Activated naive CD4-positive, alpha-beta T cell (primary cell): Measurements from ENCODE around the gene SP2.
"Not testable (repeated sequence)": the region's sequence is repeated elsewhere in the genome, so short reads cannot be mapped to it uniquely, and the experiment has no call there.

Source experiments
- DNase-seq, 4 experiments: peaks; one replicate each; lab custom pipeline; 2025; lab: John Stamatoyannopoulos, UW

Gene SP2

DNA sequence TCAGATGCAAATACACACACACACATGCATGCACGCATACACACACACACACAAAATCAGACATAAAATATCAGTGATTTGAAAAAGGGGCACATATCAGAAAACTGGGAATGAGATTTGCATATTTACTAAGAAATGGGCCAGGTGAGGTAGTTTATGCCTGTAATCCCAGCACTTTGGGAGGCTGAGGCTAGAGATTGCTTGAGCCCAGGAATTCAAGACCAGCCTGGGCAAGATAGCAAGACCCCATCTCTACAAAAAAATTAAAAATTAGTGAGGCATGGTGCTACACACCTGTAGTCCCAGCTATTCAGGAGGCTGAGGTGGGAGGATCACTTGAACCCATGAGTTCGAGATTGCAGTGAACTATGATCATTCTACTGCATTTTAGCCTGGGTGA, 23.0 kb downstream of the SP2 start:
- DNase-seq: no peak

DNA sequence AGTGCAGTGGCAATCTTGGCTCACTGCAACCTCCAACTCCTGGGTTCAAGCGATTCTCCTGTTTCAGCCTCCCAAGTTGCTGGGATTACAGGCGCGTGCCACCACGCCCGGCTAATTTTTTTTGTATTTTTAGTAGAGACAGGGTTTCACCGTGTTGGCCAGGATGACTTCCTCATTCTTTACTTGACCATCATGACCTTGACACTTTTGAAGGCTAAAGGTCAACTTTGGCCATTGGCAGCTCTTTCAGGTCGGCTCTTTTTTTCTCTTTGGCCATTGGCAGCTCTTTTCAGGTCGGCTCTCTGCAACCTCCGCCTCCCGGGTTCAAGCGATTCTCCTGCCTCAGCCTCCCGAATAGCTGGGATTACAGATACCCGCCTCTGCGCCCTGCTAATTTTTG, 23.9 kb downstream of the SP2 start:
- not testable (repeated sequence) for DNase-seq

DNA sequence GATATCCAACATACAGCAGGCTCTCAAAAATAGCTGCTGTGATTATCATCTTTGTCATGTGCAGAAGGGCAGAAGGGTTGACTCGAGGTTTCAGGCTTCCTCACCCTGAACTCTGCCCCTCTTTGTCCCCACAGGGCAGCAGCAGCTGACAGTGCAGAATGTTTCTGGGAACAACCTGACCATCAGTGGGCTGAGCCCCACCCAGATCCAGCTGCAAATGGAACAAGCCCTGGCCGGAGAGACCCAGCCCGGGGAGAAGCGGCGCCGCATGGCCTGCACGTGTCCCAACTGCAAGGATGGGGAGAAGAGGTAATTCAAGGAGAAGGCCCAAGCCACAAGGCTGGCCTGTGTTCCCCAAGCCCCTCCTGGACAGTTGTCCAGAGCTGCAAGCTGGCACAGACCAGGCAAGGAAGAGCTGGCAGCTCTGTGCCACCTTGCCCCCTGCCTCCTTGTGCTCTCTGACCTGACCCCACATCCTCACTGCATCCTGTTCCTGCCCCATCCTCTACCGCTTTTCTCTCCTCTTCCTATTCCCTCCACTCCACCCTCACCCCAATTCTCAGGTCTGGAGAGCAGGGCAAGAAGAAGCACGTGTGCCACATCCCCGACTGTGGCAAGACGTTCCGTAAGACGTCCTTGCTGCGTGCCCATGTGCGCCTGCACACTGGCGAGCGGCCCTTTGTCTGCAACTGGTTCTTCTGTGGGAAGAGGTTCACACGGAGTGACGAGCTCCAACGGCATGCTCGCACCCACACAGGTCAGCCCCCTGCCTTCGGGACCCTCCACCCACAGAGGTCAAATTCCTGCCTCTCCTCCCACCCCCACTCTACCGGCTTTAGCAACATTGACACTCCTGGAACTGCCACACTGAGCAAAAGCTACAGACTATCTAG, 29.0 kb downstream of the SP2 start:
- no peak for DNase-seq

DNA sequence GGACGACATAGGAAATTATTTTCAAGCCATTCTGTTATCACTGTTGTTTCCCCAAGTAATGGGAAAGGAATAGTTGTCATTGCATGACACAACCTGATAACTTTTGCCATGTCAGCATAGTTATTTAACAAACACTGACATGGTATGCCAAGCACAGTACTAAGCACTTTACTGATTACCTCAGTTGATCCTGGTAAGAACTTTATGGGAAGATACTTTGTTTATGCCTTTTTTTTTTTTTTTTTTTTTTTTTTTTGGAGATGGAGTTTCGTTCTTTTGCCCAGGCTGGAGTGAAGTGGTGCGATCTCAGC, 29.6 kb downstream of the SP2 start:
- DNase-seq: no peak

DNA sequence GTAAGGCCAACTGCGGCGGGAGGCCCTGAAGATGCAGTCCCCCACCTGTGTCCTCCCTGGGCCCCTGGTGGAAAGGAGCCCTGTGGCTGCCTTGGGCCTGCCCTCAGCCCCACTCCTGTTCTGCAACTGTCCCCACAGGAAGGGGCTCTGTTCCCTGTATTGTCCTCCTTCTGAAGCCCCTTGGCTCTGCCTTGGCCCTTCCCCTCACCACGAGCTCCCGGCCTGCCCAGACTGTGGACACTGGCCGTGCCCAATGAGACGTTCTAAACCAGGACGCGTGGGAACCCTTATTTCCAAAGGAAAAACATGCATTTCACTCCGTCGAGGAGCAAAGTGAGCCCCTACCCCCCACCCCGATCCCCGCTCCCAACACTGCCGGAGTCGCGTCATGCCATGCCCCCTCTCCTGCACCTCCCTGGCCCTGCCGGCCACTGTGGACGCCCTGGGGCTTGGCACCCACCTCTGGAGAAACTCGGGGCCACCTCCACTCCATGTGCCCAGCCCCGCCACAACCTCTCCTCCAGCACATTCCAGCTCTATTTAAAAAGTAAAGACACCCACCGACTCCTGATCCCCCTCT, 31.9 kb downstream of the SP2 start:
- no peak for DNase-seq

DNA sequence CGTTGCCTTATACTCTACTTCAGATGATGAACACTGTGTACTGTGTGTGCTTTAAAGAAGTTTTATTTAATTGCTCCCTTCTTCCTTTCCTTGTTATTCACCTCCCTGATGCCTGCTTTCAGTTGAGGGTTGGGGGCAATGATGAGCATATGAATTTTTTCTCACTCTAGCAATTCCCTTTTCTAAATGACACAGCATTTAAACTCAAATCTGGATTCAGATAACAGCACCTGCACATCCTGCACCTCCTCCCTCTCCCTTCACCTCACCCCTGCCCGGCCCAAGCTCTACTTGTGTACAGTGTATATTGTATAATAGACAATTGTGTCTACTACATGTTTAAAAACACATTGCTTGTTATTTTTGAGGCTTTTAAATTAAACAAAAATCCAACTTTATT, 32.4 kb downstream of the SP2 start:
- DNase-seq: no peak

DNA sequence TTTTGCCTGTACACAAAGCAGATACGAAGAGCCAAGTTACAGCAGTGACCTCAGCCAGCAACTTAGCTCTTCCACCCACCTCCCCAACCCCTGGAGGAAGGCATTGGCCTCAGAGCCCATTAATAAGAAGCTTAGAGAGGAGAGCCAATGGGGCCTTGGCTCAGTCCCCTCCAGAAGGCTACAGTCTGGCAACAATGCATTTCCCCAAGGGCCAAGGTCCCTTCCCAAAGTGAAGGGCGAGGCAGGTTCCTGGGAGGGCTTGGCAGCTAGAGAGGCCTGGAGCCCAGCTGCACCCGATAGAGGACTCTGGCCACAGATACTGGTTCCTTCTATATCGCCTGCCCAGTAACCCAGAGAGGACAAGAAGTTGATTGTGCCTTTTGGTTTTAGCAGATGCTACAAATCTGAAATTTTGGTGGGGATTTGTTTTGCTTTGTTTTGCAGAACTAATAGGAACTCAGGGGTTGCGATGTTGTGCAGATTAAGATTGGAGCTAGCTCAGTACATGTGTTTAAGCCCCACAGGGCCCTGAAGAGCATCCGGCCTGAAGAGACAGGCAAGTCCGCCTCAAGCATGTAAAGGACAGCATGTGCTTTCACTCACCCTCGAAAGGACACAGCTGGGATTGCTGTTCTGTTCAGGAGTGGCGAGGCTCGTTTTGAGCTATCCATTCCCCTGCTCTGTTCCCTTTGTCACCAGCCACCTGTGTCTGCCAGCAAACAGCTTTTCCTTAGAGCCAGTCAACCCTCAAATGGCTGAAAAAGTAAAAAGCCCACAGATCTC, 33.4 kb downstream of the SP2 start:
- DNase-seq: no peak

DNA sequence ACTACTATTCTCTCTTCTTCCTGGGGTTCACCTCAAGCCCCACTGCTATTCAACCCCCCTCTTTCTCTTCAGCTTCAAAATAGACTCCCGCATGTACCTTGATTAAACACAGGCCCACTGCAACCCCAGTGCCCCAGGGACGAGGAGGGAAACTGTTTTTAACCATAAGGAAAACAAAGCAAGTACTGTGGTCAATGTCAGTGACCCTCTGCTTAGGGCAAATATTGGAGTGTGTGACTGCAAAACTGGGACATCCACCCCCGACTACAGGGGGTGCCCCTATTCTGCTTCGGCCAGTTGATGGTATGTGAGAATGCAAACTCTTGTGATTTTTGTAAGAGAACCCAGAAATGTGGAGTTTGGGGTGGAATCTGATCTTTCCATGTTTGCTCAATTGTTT, 35.8 kb downstream of the SP2 start:
- no peak for DNase-seq

DNA sequence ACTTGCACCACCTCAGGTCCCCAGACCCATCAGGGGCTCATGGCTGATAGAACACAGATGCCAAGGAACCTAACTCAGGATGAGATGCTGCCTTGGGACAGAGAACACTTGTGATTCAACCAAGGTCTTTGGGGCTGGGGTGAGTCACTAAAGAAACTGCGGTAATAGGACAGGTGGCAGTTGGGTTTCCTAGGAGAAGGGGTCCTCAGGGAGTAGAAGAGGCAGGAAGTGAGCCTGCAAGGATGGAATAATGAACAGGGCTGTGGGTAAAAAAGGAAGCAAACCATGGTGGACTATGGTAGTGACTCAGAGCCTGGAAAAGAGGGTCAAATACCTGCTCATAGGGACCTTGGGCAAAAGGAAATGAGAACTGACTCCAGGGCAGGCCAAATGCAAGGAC, 38.8 kb downstream of the SP2 start:
- no peak for DNase-seq

DNA sequence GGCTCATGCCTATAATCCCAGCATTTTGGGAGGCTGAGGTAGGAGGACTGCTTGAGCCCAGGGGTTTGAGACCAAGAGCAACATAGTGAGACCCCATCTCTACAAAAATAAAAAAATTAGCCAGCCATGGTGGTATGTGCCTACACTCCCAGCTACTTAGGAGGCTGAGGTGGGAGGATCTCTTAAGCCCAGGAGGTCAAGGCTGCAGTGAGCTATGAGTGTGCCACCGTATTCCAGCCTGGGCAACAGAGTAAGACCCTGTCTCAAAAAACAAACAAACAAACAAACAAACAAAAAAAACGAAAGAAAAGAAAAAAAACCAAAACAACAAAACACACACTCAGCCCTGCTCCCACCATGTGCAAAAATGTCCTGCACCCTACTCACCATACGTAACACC, 39.4 kb downstream of the SP2 start:
- DNase-seq: not testable (repeated sequence)

DNA sequence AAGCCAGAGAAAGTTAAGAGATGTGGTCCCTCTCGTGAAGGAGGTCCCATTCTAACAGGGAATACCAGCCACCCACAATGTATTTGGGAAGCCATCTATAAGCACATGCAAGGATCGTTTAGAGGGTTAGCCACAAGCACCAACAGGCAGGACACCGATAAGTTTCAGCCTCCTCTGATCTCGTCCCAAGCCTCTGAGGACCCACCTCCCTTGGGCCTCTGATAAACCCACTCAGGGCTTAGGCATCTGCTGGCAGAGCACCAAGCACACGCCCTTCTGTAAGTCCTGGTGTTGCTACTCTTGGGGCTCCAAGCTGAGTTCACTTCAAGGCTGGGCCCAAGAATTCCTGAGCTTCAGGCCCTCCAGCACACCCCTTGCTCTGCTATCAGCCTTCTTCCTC, 39.9 kb downstream of the SP2 start:
- no peak for DNase-seq

DNA sequence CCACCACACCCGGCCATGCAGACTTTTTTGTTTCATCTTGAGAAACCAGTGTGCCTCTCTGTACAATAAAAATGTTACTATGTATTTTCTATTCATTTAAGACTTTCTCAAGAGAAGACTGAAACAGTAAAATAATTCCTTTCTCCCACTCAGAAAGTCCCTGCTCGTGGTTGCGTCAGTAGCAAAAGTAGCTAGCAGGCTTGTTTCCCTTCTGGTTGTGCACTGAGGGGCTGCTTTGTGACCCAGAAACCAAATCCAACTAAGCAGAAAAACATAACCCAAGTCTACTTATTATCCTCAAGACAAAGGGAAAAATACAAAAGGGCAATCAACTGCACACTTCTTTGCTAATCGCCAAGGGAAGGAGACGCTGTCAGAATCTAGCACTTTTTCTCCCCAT, 41.9 kb downstream of the SP2 start:
- DNase-seq: no peak

DNA sequence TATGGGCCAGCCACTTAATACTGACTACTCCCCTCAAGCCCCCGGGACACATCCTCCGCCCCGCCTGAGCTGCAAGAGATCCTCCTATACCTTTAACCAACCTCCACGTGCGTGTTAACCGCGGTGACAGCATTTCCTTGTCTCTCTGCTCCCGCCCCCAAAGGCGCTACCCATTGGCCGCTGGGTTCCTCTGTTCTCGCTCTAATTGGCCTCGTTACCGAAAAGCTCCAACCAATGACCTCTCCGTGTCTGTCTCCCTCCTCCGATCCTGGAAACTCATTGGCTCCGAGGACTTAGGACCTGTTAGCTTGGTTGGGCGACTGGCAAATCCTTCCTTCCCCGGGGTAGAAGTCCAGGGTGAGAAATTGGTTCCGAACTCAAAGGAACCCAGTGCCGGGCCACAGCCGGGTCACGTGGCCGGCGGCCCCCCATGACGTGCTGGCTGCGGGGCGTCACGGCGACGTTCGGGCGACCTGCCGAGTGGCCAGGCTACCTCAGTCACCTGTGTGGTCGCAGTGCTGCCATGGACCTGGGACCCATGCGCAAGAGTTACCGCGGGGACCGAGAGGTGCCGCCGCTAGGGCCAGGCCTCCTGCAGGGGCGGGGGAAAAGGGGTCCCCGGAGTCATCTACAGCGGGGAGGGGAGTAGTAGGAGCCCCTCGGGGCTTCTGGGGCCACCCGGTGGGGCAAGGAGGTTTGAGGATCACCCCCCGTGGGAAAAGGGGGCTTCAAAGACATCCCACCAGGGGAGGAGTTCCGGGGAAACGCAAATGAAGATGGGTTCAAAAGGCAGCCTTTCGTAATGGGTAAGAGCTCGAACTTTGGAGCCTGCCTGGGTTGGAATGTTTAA, 45.4 kb downstream of the SP2 start, which contains the start of gene PNPO:
TSS of gene PNPO (plus strand) at position 326 of the 850 bp plus-strand sequence. CDS start at position 431, 105 bp downstream.
- peak; percentile 70 to 84 (median 80) for DNase-seq

DNA sequence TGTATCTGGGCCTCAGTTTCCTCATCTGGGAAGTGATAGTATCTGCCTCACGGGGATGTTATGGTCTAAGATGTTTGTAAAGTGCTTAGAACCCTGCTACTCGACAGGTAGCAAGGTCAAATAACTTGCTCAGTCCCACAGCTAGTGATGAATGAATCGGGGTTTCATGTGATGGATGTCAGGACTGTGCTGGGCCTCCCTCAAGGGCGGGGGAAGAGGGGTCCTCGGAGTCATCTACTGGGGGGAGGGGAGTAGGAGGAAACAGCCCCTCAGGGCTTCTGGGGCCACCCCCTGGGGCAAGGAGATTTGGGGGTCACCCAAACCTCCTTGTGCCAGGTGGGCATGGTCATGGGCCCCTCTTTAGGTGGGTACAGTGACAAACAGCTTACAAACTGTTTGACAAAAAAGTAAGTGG, 46.1 kb downstream of the SP2 start:
- no peak for DNase-seq

DNA sequence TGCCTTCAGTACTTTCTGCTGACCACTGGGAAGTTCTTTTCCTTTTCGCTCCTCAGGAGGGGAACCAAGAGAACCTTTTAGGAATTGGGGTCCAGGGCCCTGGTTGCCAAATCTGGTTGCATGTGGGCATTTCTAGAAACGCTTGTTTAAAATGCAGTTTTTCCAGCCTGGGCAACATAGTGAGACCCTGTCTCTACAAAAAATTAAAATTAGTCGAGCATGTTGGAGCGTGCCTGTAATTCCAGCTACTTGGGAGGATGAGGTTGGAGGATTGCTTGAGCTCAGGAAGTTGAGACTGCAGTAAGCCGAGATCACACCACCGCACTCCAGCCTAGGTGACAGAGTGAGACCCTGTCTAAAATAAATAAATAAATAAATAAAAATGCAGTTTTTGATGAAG, 46.5 kb downstream of the SP2 start:
- DNase-seq: no peak

DNA sequence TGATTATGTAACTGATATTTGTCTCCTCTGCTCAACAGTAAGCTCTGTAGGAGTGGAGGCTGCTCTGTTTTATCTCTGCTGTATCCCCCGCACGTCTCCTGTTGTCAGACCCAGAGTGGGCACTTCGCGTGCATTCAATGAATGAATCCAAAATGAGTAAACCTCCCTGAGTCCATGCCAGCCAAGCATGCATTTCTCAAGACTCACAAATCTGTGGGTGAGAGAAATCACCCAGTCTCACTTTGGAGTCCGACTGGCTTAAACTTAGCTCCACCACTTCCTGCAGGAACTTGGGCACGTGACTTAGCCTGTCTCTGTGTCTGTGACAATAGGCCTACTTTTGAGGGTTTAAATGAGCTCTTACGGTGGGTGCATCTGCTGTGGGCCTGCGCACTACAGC, 49.0 kb downstream of the SP2 start:
- DNase-seq: no peak

DNA sequence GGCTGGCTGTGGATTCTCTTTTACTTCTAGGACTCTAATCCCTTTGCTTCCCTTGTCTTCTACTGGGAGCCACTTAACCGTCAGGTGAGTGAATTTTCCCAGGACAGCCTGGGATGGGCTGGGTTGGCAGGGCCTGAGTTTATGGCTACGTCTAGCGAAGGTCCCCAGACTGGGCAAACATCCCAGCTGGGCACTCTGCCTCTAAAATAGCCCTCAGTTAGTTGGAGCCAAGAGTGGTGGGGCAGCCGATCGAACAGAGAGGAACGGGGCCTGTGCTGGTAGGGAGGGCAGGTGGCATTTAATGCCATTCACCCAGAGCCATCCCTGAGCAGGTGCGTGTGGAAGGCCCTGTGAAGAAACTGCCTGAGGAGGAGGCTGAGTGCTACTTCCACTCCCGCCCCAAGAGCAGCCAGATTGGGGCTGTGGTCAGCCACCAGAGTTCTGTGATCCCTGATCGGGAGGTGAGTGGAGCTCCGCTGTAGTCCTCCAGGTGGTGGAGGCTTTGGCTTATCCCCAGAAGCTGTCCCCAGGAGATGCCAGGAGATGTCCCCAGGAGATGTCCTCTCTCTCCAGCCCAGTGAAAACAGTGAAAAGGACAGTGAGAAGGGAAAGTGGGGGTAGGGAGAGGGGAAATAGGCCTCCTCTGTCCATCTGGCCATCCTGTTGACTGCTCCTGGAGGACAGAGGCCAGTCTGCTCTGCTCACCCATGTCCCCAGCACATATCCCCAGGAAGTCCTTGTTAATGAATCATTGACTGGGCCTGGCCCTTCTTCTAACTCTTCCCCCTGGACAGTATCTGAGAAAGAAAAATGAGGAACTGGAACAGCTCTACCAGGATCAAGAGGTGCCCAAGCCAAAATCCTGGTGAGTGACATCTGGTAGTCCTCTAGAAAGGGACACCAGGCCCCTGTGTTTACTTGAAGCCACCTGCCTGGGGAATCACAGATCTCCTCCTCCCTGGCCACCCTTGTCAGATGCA, 49.8 kb downstream of the SP2 start:
- no peak for DNase-seq

DNA sequence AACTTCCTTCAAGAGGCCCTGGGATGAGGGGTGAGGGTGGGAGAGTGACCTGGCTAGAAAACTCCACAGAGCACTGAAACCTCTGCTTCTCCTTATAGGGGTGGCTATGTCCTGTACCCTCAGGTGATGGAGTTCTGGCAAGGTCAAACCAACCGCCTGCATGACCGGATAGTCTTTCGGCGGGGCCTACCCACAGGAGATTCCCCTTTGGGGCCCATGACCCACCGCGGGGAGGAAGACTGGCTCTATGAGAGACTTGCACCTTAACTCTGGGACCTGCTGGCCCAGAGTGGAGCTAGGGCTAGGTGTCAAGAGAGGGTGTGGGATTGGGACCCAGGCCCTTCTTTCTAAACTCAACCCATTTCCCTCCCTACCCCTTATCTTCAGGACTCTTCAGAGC, 50.5 kb downstream of the SP2 start:
- no peak for DNase-seq

DNA sequence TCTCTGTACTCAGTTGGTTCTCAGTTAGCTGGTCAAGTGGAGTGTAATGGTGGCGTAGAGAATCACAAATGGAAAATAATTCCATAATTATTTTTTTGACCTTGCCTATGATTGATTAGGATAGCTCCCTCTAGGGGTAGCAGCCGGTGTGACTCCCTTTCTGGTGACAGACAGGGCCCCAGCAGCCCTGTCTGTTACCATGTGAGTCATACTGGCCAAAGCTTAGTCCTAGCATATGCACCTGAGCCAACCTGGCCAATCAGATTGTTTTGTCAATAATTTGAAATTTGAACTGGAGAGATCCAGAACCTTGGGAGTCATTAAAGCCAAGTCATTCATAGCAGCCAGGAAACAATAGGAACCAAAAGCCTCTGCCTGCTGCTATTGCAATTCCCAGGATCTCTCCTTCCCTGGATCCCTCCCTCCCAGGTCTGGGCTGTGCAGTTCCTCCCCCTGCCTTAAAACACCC, 50.9 kb downstream of the SP2 start:
- peak; percentile 27 to 47 (median 38) for DNase-seq

DNA sequence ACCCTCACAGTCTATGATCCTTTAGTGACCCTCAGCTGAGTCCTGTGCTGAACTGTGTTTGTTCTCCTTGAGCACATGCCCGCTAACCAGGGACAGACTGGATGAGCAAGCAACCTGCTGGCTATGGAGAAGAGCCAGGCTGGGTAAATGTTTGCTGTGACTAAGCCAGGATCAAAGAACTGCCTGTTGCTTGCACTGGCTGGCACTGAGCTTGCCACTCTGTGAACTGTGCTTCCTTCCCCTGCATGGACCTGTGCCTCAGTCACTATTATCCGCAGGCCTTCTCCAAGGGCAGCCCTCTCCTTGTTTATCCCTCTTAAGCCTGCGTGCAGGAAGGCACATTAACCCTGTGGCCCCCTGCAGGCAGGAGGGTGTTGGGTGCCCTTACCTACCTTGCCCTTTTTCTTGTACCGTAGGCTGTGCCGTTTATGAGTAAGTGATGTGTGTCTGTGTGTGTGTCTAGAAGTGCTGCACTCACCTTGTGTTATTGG, 52.7 kb downstream of the SP2 start:
- no peak for DNase-seq
